ENCODE data around the gene RGS6.

GRCh38 chr14:72126091-72126490 lies 193.9 kb downstream of the RGS6 start:
- TF ChIP-seq POLR2A (IDR thresholded peaks at IDR 0.05; ENCODE audit: low read length) (no peak), GATA1 (IDR thresholded peaks at IDR 0.05; ENCODE audit: low read depth, low read length) (no peak)
